Peyer's patch (tissue), 4 donors: ENCODE results near the gene C20orf96.

Experiments used
- CTCF ChIP-seq, 6 experiments: fragments of 450-650 bp in 4 of 6; fragments of 200-600 bp in 2 of 6; sonication (generic) in 1 of 6; IDR thresholded peaks; one replicate each; pipeline ENCODE4 v1.5.1; 2017 to 2019; ENCODE audit warnings: antibody characterized with exemption in 6 of 6, mild to moderate bottlenecking in 3 of 6, moderate library complexity in 1 of 6
- POLR2A ChIP-seq, 2 donors: fragments of 450-650 bp; IDR thresholded peaks; one replicate each; pipeline ENCODE4 v1.5.1; 2017; ENCODE audit warnings: antibody characterized with exemption in 2 of 2, mild to moderate bottlenecking in 2 of 2, moderate library complexity in 2 of 2

GRCh38 chr20:272718-273117 lies 17.8 kb downstream of the C20orf96 start:
- no peak for TF ChIP-seq CTCF (IDR thresholded peaks at IDR 0.05)
- no peak for TF ChIP-seq POLR2A (IDR thresholded peaks at IDR 0.05)
